NT2/D1 (cell line): ENCODE measurements around the gene DESI2.

Experiments
- YY1 ChIP-seq: IDR thresholded peaks from 2 replicates; pipeline ENCODE4 v1.6.1; 2011; ENCODE audit not compliant: insufficient read length, insufficient read depth
- ZNF274 ChIP-seq: IDR thresholded peaks from 2 replicates; pipeline ENCODE4 v1.6.1; 2011; ENCODE audit warnings: mild to moderate bottlenecking, low read depth, low read length

DNA sequence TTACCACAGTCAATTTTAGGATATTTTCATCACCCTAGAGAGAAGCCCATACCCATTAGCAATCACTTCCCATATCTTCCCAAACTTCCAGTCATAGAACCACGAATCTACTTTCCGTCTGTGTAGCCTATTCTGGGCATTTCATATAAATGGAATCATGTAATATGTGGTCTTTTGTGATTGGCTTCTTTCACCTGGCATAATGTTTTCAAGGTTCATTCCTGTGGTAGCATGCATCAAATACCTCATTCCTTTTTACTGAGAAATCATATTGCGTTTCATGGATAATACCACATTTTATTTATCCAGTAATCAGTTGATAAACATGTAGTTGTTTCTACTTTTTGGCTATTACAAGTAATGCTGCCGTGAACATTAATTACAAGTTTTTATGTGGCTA is 21.5 kb downstream of the DESI2 start:
- TF ChIP-seq YY1 (no peak), ZNF274 (no peak)
